ENCODE data around the gene ENTPD5. TPM values are rescaled to one million over a fixed set of nuclear protein-coding genes. Genes with fewer than 3 reads are reported as not detected.
"Not testable (repeated sequence)": the region's sequence is repeated elsewhere in the genome, so short reads cannot be mapped to it uniquely, and the experiment has no call there.

ENTPD5 gene
- total and polyA plus RNA-seq, 11 donors: 4.7 to 12.3 (median 6.7) TPM

- no peaks in the 10 kb centered on the region for H3K9me3 ChIP-seq
- H3K27ac ChIP-seq: no peak overlapping the region
- no peak for TF ChIP-seq POLR2A (IDR thresholded peaks at IDR 0.05)
- no peaks in the 10 kb centered on the region for H3K27me3 ChIP-seq
- DNase-seq (no peak), ATAC-seq (no peak)
- H3K36me3 ChIP-seq: peaks cover 0 to 47% (median 5%) of the 10 kb centered on the region in 9 donors
- H3K4me1 ChIP-seq: no peaks in the 10 kb centered on the region
- H3K4me3 ChIP-seq: no peak overlapping the region
- 91 to 100% (median 98%) methylated on average over 1 of the region's 1 CpG for WGBS, 4 donors
- intact Hi-C loops (cut with DNase I): no loop called here
Measured at GRCh38 chr14:73997108-73997943, 21.8 kb downstream of the ENTPD5 start.

GRCh38 chr14:73996731-73997107 is 22.4 kb downstream of the ENTPD5 start:
- no peak overlapping the region for H3K4me3 ChIP-seq
- intact Hi-C loops (cut with DNase I): no loop called here
- no peaks in the 10 kb centered on the region for H3K9me3 ChIP-seq
- no peaks in the 10 kb centered on the region for H3K27me3 ChIP-seq
- H3K27ac ChIP-seq: no peak overlapping the region
- H3K36me3 ChIP-seq: peaks cover 0 to 41% (median 5%) of the 10 kb centered on the region in 9 donors
- DNase-seq (no peak), ATAC-seq (no peak)
- 37 to 69% (median 62%) methylated on average over 2 of the region's 2 CpGs for WGBS, 4 donors
- H3K4me1 ChIP-seq: no peaks in the 10 kb centered on the region
- TF ChIP-seq POLR2A (IDR thresholded peaks at IDR 0.05) (no peak), CTCF (IDR thresholded peaks at IDR 0.05) (no peak)

- intact Hi-C loops (cut with DNase I): no loop called here
- TF ChIP-seq POLR2A (IDR thresholded peaks at IDR 0.05): no peak
- TF ChIP-seq CTCF (IDR thresholded peaks at IDR 0.05): no peak
- H3K27ac ChIP-seq: no peak overlapping the region
- H3K4me1 ChIP-seq: no peaks in the 10 kb centered on the region
- H3K9me3 ChIP-seq: no peaks in the 10 kb centered on the region
- no peak for DNase-seq
- no peaks in the 10 kb centered on the region for H3K27me3 ChIP-seq
- 94 to 98% (median 96%) methylated on average over 8 of the region's 8 CpGs for WGBS, 4 donors
- H3K36me3 ChIP-seq: peaks cover 0 to 37% (median 5%) of the 10 kb centered on the region in 9 donors
- no peak for ATAC-seq
- no peak overlapping the region for H3K4me3 ChIP-seq
Measured at GRCh38 chr14:73995977-73996378, 23.1 kb downstream of the ENTPD5 start.

GRCh38 chr14:73994926-73995325 is 24.2 kb downstream of the ENTPD5 start:
- H3K27me3 ChIP-seq; intact Hi-C loops (cut with DNase I); ATAC-seq; DNase-seq; H3K27ac ChIP-seq; H3K4me3 ChIP-seq; H3K4me1 ChIP-seq; H3K9me3 ChIP-seq: not testable (repeated sequence)
- WGBS, 4 donors: 95 to 99% (median 97%) methylated on average over 7 of the region's 7 CpGs
- H3K36me3 ChIP-seq: peaks cover 0 to 32% (median 5%) of the 10 kb centered on the region in 9 donors

- ATAC-seq (no peak), DNase-seq (no peak)
- H3K27ac ChIP-seq: no peak overlapping the region
- no peaks in the 10 kb centered on the region for H3K27me3 ChIP-seq
- intact Hi-C loops (cut with DNase I): no loop called here
- no peaks in the 10 kb centered on the region for H3K4me1 ChIP-seq
- WGBS, 4 donors: 70 to 89% (median 79%) methylated on average over 4 of the region's 4 CpGs
- peaks cover 0 to 39% (median 20%) of the 10 kb centered on the region in 9 donors for H3K36me3 ChIP-seq
- no peaks in the 10 kb centered on the region for H3K9me3 ChIP-seq
- no peak overlapping the region for H3K4me3 ChIP-seq
- TF ChIP-seq POLR2A (IDR thresholded peaks at IDR 0.05) (no peak), CTCF (IDR thresholded peaks at IDR 0.05) (no peak)
Measured at GRCh38 chr14:73991092-73991491, 28.0 kb downstream of the ENTPD5 start.

- H3K9me3 ChIP-seq: not testable (repeated sequence)
Measured at GRCh38 chr14:73988656-73989055, 30.4 kb downstream of the ENTPD5 start.

More at GRCh38 chr14:73988656-73989055, 30.4 kb downstream of the ENTPD5 start:
- H3K4me1 ChIP-seq; H3K4me3 ChIP-seq; H3K27me3 ChIP-seq; intact Hi-C loops (cut with DNase I); H3K27ac ChIP-seq; ATAC-seq; DNase-seq: not testable (repeated sequence)
- 91 to 94% (median 94%) methylated on average over 6 to 7 of the region's 7 CpGs for WGBS, 4 donors
- peaks cover 0 to 52% (median 37%) of the 10 kb centered on the region in 9 donors for H3K36me3 ChIP-seq

All from heart left ventricle (tissue), 16 donors.